ENCODE measurements around the gene E2F7. TPM values are rescaled to one million over a fixed set of nuclear protein-coding genes. Genes with fewer than 3 reads are reported as not detected.

The E2F7 gene
- total RNA-seq, 4 donors from 2014 or later, result 0.83 to 5.2 (median 1.9) TPM

DNA sequence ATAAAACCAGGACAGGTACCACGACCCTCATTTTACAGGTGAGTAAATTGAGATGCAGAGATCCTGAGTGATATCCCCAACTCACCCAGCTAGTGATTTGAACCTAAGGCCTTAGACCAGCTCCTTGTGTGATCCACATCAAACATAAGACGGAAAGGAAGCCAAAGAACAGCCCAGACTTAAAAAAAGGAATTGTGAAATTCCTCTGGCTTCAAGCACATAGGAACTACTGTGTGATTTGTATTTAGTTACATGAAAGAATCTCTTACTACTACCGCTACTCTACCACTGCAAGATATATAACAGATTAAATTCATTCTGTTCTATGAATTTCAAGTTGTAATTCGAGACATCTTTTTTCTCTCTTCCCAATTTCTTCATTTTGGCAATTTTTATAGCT, 10.5 kb downstream of the E2F7 start:
- no peak overlapping the region for H3K4me3 ChIP-seq
- H3K9me3 ChIP-seq, result no peaks in the 10 kb centered on the region
- no peaks in the 10 kb centered on the region for H3K4me1 ChIP-seq
- no peaks in the 10 kb centered on the region for H3K27me3 ChIP-seq
- no peak for DNase-seq (ENCODE audit: low spot score in 2 of 2)
- H3K36me3 ChIP-seq, result no peaks in the 10 kb centered on the region
- H3K27ac ChIP-seq, result no peak overlapping the region
- 87% methylated on average over 4 of the region's 4 CpGs for WGBS
- TF ChIP-seq, protein P1, sequence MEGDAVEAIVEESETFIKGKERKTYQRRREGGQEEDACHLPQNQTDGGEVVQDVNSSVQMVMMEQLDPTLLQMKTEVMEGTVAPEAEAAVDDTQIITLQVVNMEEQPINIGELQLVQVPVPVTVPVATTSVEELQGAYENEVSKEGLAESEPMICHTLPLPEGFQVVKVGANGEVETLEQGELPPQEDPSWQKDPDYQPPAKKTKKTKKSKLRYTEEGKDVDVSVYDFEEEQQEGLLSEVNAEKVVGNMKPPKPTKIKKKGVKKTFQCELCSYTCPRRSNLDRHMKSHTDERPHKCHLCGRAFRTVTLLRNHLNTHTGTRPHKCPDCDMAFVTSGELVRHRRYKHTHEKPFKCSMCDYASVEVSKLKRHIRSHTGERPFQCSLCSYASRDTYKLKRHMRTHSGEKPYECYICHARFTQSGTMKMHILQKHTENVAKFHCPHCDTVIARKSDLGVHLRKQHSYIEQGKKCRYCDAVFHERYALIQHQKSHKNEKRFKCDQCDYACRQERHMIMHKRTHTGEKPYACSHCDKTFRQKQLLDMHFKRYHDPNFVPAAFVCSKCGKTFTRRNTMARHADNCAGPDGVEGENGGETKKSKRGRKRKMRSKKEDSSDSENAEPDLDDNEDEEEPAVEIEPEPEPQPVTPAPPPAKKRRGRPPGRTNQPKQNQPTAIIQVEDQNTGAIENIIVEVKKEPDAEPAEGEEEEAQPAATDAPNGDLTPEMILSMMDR (IDR thresholded peaks at IDR 0.05), result no peak
- TF ChIP-seq POLR2A (IDR thresholded peaks at IDR 0.05) (no peak), EP300 (IDR thresholded peaks at IDR 0.05) (no peak)

- Histone ChIP-seq H3K4me3 (no peak overlapping the region), H3K27ac (no peak overlapping the region), H3K9me3 (no peaks in the 10 kb centered on the region), H3K36me3 (no peaks in the 10 kb centered on the region), H3K4me1 (no peaks in the 10 kb centered on the region), H3K27me3 (no peaks in the 10 kb centered on the region)
- no peak for TF ChIP-seq EP300 (IDR thresholded peaks at IDR 0.05)
- TF ChIP-seq, protein P1 (IDR thresholded peaks at IDR 0.05), result no peak
- TF ChIP-seq POLR2A (IDR thresholded peaks at IDR 0.05), result no peak
- TF ChIP-seq POLR2AphosphoS5 (IDR thresholded peaks at IDR 0.05), result no peak
- WGBS, result 81% methylated on average over 1 of the region's 1 CpG
- DNase-seq (ENCODE audit: low spot score in 2 of 2), result no peak
Measured at GRCh38 chr12:77053259-77053658, 12.1 kb downstream of the E2F7 start.

GRCh38 chr12:77049767-77050353, 15.5 kb downstream of the E2F7 start:
- DNase-seq (ENCODE audit: low spot score in 2 of 2), result no peak
- no peaks in the 10 kb centered on the region for H3K27me3 ChIP-seq
- 25% methylated on average over 4 of the region's 4 CpGs for WGBS

DNA sequence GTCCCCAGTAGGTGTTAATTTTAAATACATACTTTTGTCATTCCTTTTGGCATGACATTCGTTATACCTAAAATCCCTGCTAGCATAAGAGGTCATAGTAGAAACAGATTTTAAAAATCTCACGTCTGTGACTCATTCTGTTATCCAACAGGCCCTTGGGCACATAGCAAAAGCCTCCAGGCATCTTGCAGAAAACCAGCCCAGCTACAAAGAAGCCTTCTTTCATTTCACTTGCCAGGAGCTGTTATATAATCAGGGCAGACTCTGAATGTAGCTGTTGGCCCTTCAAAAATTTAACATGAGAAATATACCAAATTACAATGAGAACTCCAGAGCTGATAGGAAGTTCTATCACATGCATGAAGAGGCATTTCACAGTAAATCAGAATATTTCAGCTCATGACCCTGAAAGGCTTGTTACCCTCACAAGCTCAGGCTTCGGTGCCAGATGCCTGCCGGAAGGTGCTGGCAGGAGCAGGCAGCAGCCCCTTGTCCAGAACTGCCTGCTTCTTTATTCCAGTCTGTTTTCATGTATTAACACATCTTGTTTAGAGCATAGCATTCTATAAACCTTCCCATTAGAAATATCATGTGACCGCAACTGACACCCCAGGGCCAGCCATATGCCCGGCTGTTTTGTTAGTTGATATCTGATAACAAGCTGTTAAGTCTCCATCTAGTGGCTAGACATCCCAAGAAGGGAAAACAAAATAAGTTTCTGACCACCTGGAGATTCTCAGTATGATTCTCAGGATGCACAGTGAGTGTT, 17.8 kb downstream of the E2F7 start:
- Histone ChIP-seq H3K27ac (no peak overlapping the region), H3K27me3 (no peaks in the 10 kb centered on the region), H3K36me3 (no peaks in the 10 kb centered on the region), H3K4me1 (no peaks in the 10 kb centered on the region), H3K4me3 (no peak overlapping the region), H3K9me3 (no peaks in the 10 kb centered on the region)
- 81% methylated on average over 6 of the region's 6 CpGs for WGBS
- no peak for TF ChIP-seq EP300 (IDR thresholded peaks at IDR 0.05)
- TF ChIP-seq POLR2A (IDR thresholded peaks at IDR 0.05), result no peak
- TF ChIP-seq, protein P1 (IDR thresholded peaks at IDR 0.05), result no peak
- TF ChIP-seq POLR2AphosphoS5 (IDR thresholded peaks at IDR 0.05), result no peak
- no peak for DNase-seq (ENCODE audit: low spot score in 2 of 2)

More at GRCh38 chr12:77049767-77050353, 15.5 kb downstream of the E2F7 start:
- Histone ChIP-seq H3K4me3 (no peak overlapping the region), H3K9me3 (no peaks in the 10 kb centered on the region), H3K36me3 (no peaks in the 10 kb centered on the region), H3K27ac (no peak overlapping the region), H3K4me1 (no peaks in the 10 kb centered on the region)
- TF ChIP-seq, protein P1 (IDR thresholded peaks at IDR 0.05), result peak; percentile 49 to 62
- no peak for TF ChIP-seq EP300 (IDR thresholded peaks at IDR 0.05)
- TF ChIP-seq POLR2A (IDR thresholded peaks at IDR 0.05), result no peak
- no peak for TF ChIP-seq POLR2AphosphoS5 (IDR thresholded peaks at IDR 0.05)

GRCh38 chr12:77046468-77046867, 18.9 kb downstream of the E2F7 start:
- WGBS, result 98% methylated on average over 5 of the region's 5 CpGs
- no peak for DNase-seq (ENCODE audit: low spot score in 2 of 2)
- Histone ChIP-seq H3K9me3 (no peaks in the 10 kb centered on the region), H3K4me1 (no peaks in the 10 kb centered on the region), H3K4me3 (no peak overlapping the region), H3K27ac (no peak overlapping the region), H3K27me3 (no peaks in the 10 kb centered on the region), H3K36me3 (no peaks in the 10 kb centered on the region)
- TF ChIP-seq, protein P1 (IDR thresholded peaks at IDR 0.05), result no peak
